ENCODE results near the gene GGT5. TPM values are rescaled to one million over a fixed set of nuclear protein-coding genes. Genes with fewer than 3 reads are reported as not detected.

GGT5 gene
- total and polyA plus RNA-seq, 2 donors (not counting 1 experiment from before 2014, with no cell fraction given): under 0.01 to 9.1 TPM

- Histone ChIP-seq H3K27me3 (ENCODE audit: control insufficient read depth, insufficient read depth, low read length) (no peaks in the 10 kb centered on the region), H4K20me1 (ENCODE audit: control insufficient read depth, extremely low read depth, insufficient read depth, low read length) (no peaks in the 10 kb centered on the region), H3K9me3 (ENCODE audit: control insufficient read depth, insufficient read depth, low read depth, low read length) (no peaks in the 10 kb centered on the region), H3K4me1 (ENCODE audit: control insufficient read depth, extremely low read depth, insufficient read depth, low read length) (peaks cover 2% of the 10 kb centered on the region), H2AFZ (ENCODE audit: low read length) (no peak overlapping the region), H3K27ac (ENCODE audit: insufficient read depth, low read length) (no peak overlapping the region), H3K4me3 (replicated peaks in 1 of 4; ENCODE audit: control extremely low read depth in 1 of 4, insufficient read depth in 1 of 4, low read depth in 3 of 4, low read length in 4 of 4) (no peak overlapping the region), H3K36me3 (ENCODE audit: control insufficient read depth, insufficient read depth, low read length) (peaks cover 15% of the 10 kb centered on the region), H3K79me2 (ENCODE audit: control insufficient read depth, insufficient read depth, low read length) (no peaks in the 10 kb centered on the region), H3K4me2 (ENCODE audit: extremely low read depth, insufficient read depth, low read length) (no peak overlapping the region), H3K9ac (ENCODE audit: insufficient read depth, low read length) (no peak overlapping the region)
- no peak for DNase-seq (ENCODE audit: low read depth in 2 of 2)
- TF ChIP-seq EZH2 (IDR thresholded peaks at IDR 0.05; ENCODE audit: low read length, missing control alignments) (no peak), CTCF (conservative IDR thresholded peaks at IDR 0.05 in 1 of 2, IDR thresholded peaks at IDR 0.05 in 1 of 2; ENCODE audit: low read depth in 1 of 2, low read length in 2 of 2) (no peak)
These were observed 66.9 kb downstream of the GGT5 start for GRCh38 chr22:24178021-24178431.

- H3K4me1 ChIP-seq (ENCODE audit: control insufficient read depth, extremely low read depth, insufficient read depth, low read length): peaks cover 2% of the 10 kb centered on the region
- TF ChIP-seq EZH2 (IDR thresholded peaks at IDR 0.05; ENCODE audit: low read length, missing control alignments) (no peak), CTCF (conservative IDR thresholded peaks at IDR 0.05 in 1 of 2, IDR thresholded peaks at IDR 0.05 in 1 of 2; ENCODE audit: low read depth in 1 of 2, low read length in 2 of 2) (no peak)
- no peak overlapping the region for H2AFZ ChIP-seq (ENCODE audit: low read length)
- no peaks in the 10 kb centered on the region for H4K20me1 ChIP-seq (ENCODE audit: control insufficient read depth, extremely low read depth, insufficient read depth, low read length)
- no peak overlapping the region for H3K27ac ChIP-seq (ENCODE audit: insufficient read depth, low read length)
- no peak for DNase-seq (ENCODE audit: low read depth in 2 of 2)
- no peaks in the 10 kb centered on the region for H3K9me3 ChIP-seq (ENCODE audit: control insufficient read depth, insufficient read depth, low read depth, low read length)
- H3K4me3 ChIP-seq (replicated peaks in 1 of 4; ENCODE audit: control extremely low read depth in 1 of 4, insufficient read depth in 1 of 4, low read depth in 3 of 4, low read length in 4 of 4): no peak overlapping the region
- H3K27me3 ChIP-seq (ENCODE audit: control insufficient read depth, insufficient read depth, low read length): no peaks in the 10 kb centered on the region
- no peak overlapping the region for H3K9ac ChIP-seq (ENCODE audit: insufficient read depth, low read length)
- no peaks in the 10 kb centered on the region for H3K79me2 ChIP-seq (ENCODE audit: control insufficient read depth, insufficient read depth, low read length)
- peaks cover 15% of the 10 kb centered on the region for H3K36me3 ChIP-seq (ENCODE audit: control insufficient read depth, insufficient read depth, low read length)
- no peak overlapping the region for H3K4me2 ChIP-seq (ENCODE audit: extremely low read depth, insufficient read depth, low read length)
These were observed 67.4 kb downstream of the GGT5 start for GRCh38 chr22:24177456-24177855.

GRCh38 chr22:24177045-24177444, 67.8 kb downstream of the GGT5 start:
- Histone ChIP-seq H3K4me1 (ENCODE audit: control insufficient read depth, extremely low read depth, insufficient read depth, low read length) (peaks cover 2% of the 10 kb centered on the region), H3K4me2 (ENCODE audit: extremely low read depth, insufficient read depth, low read length) (no peak overlapping the region), H3K27ac (ENCODE audit: insufficient read depth, low read length) (no peak overlapping the region), H3K9me3 (ENCODE audit: control insufficient read depth, insufficient read depth, low read depth, low read length) (no peaks in the 10 kb centered on the region), H3K9ac (ENCODE audit: insufficient read depth, low read length) (no peak overlapping the region), H3K36me3 (ENCODE audit: control insufficient read depth, insufficient read depth, low read length) (peaks cover 16% of the 10 kb centered on the region), H2AFZ (ENCODE audit: low read length) (no peak overlapping the region), H3K4me3 (replicated peaks in 1 of 4; ENCODE audit: control extremely low read depth in 1 of 4, insufficient read depth in 1 of 4, low read depth in 3 of 4, low read length in 4 of 4) (no peak overlapping the region), H3K79me2 (ENCODE audit: control insufficient read depth, insufficient read depth, low read length) (no peaks in the 10 kb centered on the region), H4K20me1 (ENCODE audit: control insufficient read depth, extremely low read depth, insufficient read depth, low read length) (no peaks in the 10 kb centered on the region), H3K27me3 (ENCODE audit: control insufficient read depth, insufficient read depth, low read length) (no peaks in the 10 kb centered on the region)
- no peak for DNase-seq (ENCODE audit: low read depth in 2 of 2)
- no peak for TF ChIP-seq CTCF (conservative IDR thresholded peaks at IDR 0.05 in 1 of 2, IDR thresholded peaks at IDR 0.05 in 1 of 2; ENCODE audit: low read depth in 1 of 2, low read length in 2 of 2)
- TF ChIP-seq EZH2 (IDR thresholded peaks at IDR 0.05; ENCODE audit: low read length, missing control alignments): no peak

All from fibroblast of lung (primary cell).